AG20443 (cell line): ENCODE data around the gene BLID.

Experiments used
- DNase-seq: peaks from one replicate; pipeline ENCODE4 v3.0.0; 2012; ENCODE audit warnings: low spot score, mixed read lengths

The BLID gene

GRCh38 chr11:122105044-122105758, 10.8 kb downstream of the BLID start:
- DNase-seq = no peak

- DNase-seq = peak; percentile 37
These were observed 11.7 kb downstream of the BLID start for GRCh38 chr11:122104341-122104740.

- DNase-seq = no peak
These were observed 12.3 kb downstream of the BLID start for GRCh38 chr11:122103726-122104125.

- peak; percentile 35 for DNase-seq
These were observed 12.7 kb downstream of the BLID start for GRCh38 chr11:122103321-122103720.

- no peak for DNase-seq
These were observed 13.6 kb downstream of the BLID start for GRCh38 chr11:122102426-122102825.

- DNase-seq = peak; percentile 55
These were observed 14.3 kb downstream of the BLID start for GRCh38 chr11:122101625-122102291.

GRCh38 chr11:122100756-122101080, 15.3 kb downstream of the BLID start:
- peak; percentile 54 for DNase-seq

- peak; percentile 59 for DNase-seq
These were observed 15.8 kb downstream of the BLID start for GRCh38 chr11:122100037-122100755.

GRCh38 chr11:122099374-122100036, 16.5 kb downstream of the BLID start:
- DNase-seq = no peak

- no peak for DNase-seq
These were observed 17.6 kb downstream of the BLID start for GRCh38 chr11:122098261-122098980.

- DNase-seq = no peak
These were observed 18.5 kb downstream of the BLID start for GRCh38 chr11:122097419-122098001.

GRCh38 chr11:122096272-122097112, 19.5 kb downstream of the BLID start:
- DNase-seq = no peak

- DNase-seq = no peak
These were observed 20.2 kb downstream of the BLID start for GRCh38 chr11:122095681-122096262.

GRCh38 chr11:122094836-122095235, 21.2 kb downstream of the BLID start:
- DNase-seq = no peak

- DNase-seq = no peak
These were observed 22.2 kb downstream of the BLID start for GRCh38 chr11:122093731-122094275.

- no peak for DNase-seq
These were observed 24.2 kb downstream of the BLID start for GRCh38 chr11:122091835-122092234.

- DNase-seq = no peak
These were observed 26.9 kb downstream of the BLID start for GRCh38 chr11:122089111-122089510.

GRCh38 chr11:122085712-122086111, 30.3 kb downstream of the BLID start:
- no peak for DNase-seq

GRCh38 chr11:122085264-122085663, 30.8 kb downstream of the BLID start:
- DNase-seq = peak; percentile 49

- no peak for DNase-seq
These were observed 33.8 kb downstream of the BLID start for GRCh38 chr11:122082205-122082604.
